PC-3 (cell line): ENCODE results near the gene TMPRSS3. TPM values are rescaled to one million over a fixed set of nuclear protein-coding genes. Genes with fewer than 3 reads are reported as not detected.

Experiments used
- ATAC-seq: fragments of 200-7000 bp; cut with Tn5 transposase; 2 replicates; pipeline ENCODE4 v1.9.1; 2020; ENCODE audit warnings: mild to moderate bottlenecking, moderate library complexity
- BruUV-seq: library from RNA; stranded (reverse); fragments of 400-500 nt; replicated peaks from 2 replicates; lab custom pipeline; 2021; lab: Mats Ljungman, UMichigan
- CTCF ChIA-PET: fragments of 300-600 bp; sonication (Branson Sonifier 250); formaldehyde crosslinking; loops from one replicate; lab custom pipeline; 2022; ENCODE audit warnings: antibody characterized with exemption; lab: Charles Lee
- POLR2A ChIA-PET: fragments of 300-600 bp; sonication (Branson Sonifier 250); formaldehyde crosslinking; loops from one replicate; lab custom pipeline; 2022; ENCODE audit warnings: antibody characterized with exemption; ENCODE audit not compliant: unreplicated experiment; lab: Charles Lee
- DNase-seq: peaks from one replicate; pipeline ENCODE4 v3.0.0-alpha.2; 2015
- H2AFZ ChIP-seq: fragments of 300-600 bp; sonication (generic); 2 replicates; pipeline ENCODE4 v1.6.0; 2016; ENCODE audit warnings: antibody characterized with exemption, low read length
- H3F3A ChIP-seq: fragments of 300-600 bp; sonication (generic); one replicate; pipeline ENCODE4 v1.6.0; 2017; ENCODE audit warnings: antibody characterized with exemption, low read length, control low read depth, mild to moderate bottlenecking; ENCODE audit not compliant: unreplicated experiment
- H3K27ac ChIP-seq: fragments of 300-600 bp; sonication (generic); 2 replicates; pipeline ENCODE4 v1.5.1; 2016; ENCODE audit warnings: mild to moderate bottlenecking, low read length
- H3K27me3 ChIP-seq: fragments of 300-600 bp; sonication (generic); 2 replicates; pipeline ENCODE4 v1.6.1; 2016; ENCODE audit warnings: low read length, mixed read lengths
- H3K36me3 ChIP-seq: fragments of 300-600 bp; sonication (generic); 2 replicates; pipeline ENCODE4 v1.6.1; 2016; ENCODE audit warnings: low read depth, mixed run types, low read length, mixed read lengths
- H3K4me1 ChIP-seq: fragments of 300-600 bp; sonication (generic); 2 replicates; pipeline ENCODE4 v1.5.1; 2016; ENCODE audit warnings: low read length; ENCODE audit not compliant: insufficient read depth
- H3K4me2 ChIP-seq: fragments of 300-600 bp; sonication (generic); 2 replicates; pipeline ENCODE4 v1.6.0; 2016; ENCODE audit warnings: low read length
- H3K4me3 ChIP-seq: fragments of 300-600 bp; sonication (generic); 2 replicates; pipeline ENCODE4 v1.5.1; 2016; ENCODE audit warnings: mild to moderate bottlenecking, low read length, mixed read lengths
- H3K79me2 ChIP-seq: fragments of 300-600 bp; sonication (generic); 2 replicates; pipeline ENCODE4 v1.6.1; 2017; ENCODE audit warnings: low read length, mixed read lengths
- H3K9ac ChIP-seq: fragments of 300-600 bp; sonication (generic); 2 replicates; pipeline ENCODE4 v1.6.0; 2016; ENCODE audit warnings: mild to moderate bottlenecking, low read length
- H3K9me2 ChIP-seq: fragments of 300-600 bp; sonication (generic); replicated peaks from 2 replicates; pipeline ENCODE4 v1.6.1; 2016; ENCODE audit warnings: mixed run types, low read length, mixed read lengths
- H3K9me3 ChIP-seq: fragments of 300-600 bp; sonication (generic); 2 replicates; pipeline ENCODE4 v1.6.1; 2016; ENCODE audit warnings: low read length, mixed read lengths
- H4K20me1 ChIP-seq: fragments of 300-600 bp; sonication (generic); 2 replicates; pipeline ENCODE4 v1.6.1; 2016; ENCODE audit warnings: low read length, mixed read lengths
- CTCF ChIP-seq: fragments of 300-600 bp; sonication (generic); conservative IDR thresholded peaks from 2 replicates; pipeline ENCODE4 v1.5.1; 2017; ENCODE audit warnings: antibody characterized with exemption, low read depth, mild to moderate bottlenecking, low read length
- EZH2 ChIP-seq: fragments of 300-600 bp; sonication (generic); IDR thresholded peaks from one replicate; pipeline ENCODE4 v1.6.1; 2017; ENCODE audit warnings: antibody characterized with exemption, mild to moderate bottlenecking, low read length; ENCODE audit not compliant: unreplicated experiment
- EZH2phosphoT487 ChIP-seq: fragments of 300-600 bp; sonication (generic); IDR thresholded peaks from 2 replicates; pipeline ENCODE4 v1.6.1; 2018; ENCODE audit warnings: mild to moderate bottlenecking, antibody characterized with exemption, low read length, borderline replicate concordance
- intact Hi-C: fragments of 100-400 bp; cut with micrococcal nuclease; formaldehyde crosslinking; loops from 2 replicates; pipeline ENCODE4 v1.9.0; 2023
- total RNA-seq: library from RNA; depleted of rRNA; stranded (reverse); fragments of >200 nt; gene quantifications from 2 replicates; pipeline ENCODE4 v1.2.3, GENCODE V29; 2014

Gene TMPRSS3
- total RNA-seq, 1 experiment from 2014 or later = not detected

- CTCF ChIA-PET = no interaction called here
- no peak for ATAC-seq
- Histone ChIP-seq H3K9ac (no peak overlapping the region), H2AFZ (no peak overlapping the region), H3K9me3 (no peaks in the 10 kb centered on the region), H3F3A (no peaks in the 10 kb centered on the region), H3K4me3 (no peak overlapping the region), H3K27ac (no peak overlapping the region), H3K9me2 (no peaks in the 10 kb centered on the region), H4K20me1 (no peaks in the 10 kb centered on the region), H3K27me3 (0 out of 2 replicates have a peak, but pooled peaks cover 11% of the 10 kb centered on the region), H3K4me1 (no peaks in the 10 kb centered on the region), H3K79me2 (no peaks in the 10 kb centered on the region), H3K4me2 (no peak overlapping the region), H3K36me3 (no peaks in the 10 kb centered on the region)
- intact Hi-C loops = no loop called here
- TF ChIP-seq EZH2phosphoT487 (no peak), EZH2 (no peak), CTCF (no peak)
- no TSS peak for BruUV-seq
- POLR2A ChIA-PET = no interaction called here
- no peak for DNase-seq
Measured at GRCh38 chr21:42430521-42430920, 34.7 kb upstream of the TMPRSS3 start.

GRCh38 chr21:42429856-42430255, 34.0 kb upstream of the TMPRSS3 start:
- BruUV-seq = no TSS peak
- intact Hi-C loops = no loop called here
- H3K27ac ChIP-seq = no peak overlapping the region
- TF ChIP-seq EZH2phosphoT487 (no peak), CTCF (no peak), EZH2 (no peak)
- DNase-seq = no peak
- no peaks in the 10 kb centered on the region for H3K9me2 ChIP-seq
- no peaks in the 10 kb centered on the region for H3K79me2 ChIP-seq
- POLR2A ChIA-PET = no interaction called here
- no peak for ATAC-seq
- no peaks in the 10 kb centered on the region for H3F3A ChIP-seq
- no peaks in the 10 kb centered on the region for H3K9me3 ChIP-seq
- no peak overlapping the region for H3K9ac ChIP-seq
- H3K27me3 ChIP-seq = 0 out of 2 replicates have a peak, but pooled peaks cover 11% of the 10 kb centered on the region
- CTCF ChIA-PET = interaction anchor here (0.6 kb wide), 1 partner anchor 1495 kb away, joined by 3 read pairs; no protein-coding TSS in a partner anchor
- H3K4me1 ChIP-seq = no peaks in the 10 kb centered on the region
- H3K36me3 ChIP-seq = no peaks in the 10 kb centered on the region
- H4K20me1 ChIP-seq = no peaks in the 10 kb centered on the region
- H2AFZ ChIP-seq = no peak overlapping the region
- no peak overlapping the region for H3K4me3 ChIP-seq
- H3K4me2 ChIP-seq = no peak overlapping the region

- intact Hi-C loops = no loop called here
- H3K36me3 ChIP-seq = no peaks in the 10 kb centered on the region
- ChIA-PET CTCF (no interaction called here), POLR2A (no interaction called here)
- no peaks in the 10 kb centered on the region for H3K9me3 ChIP-seq
- H3K27ac ChIP-seq = no peak overlapping the region
- H3K4me1 ChIP-seq = no peaks in the 10 kb centered on the region
- no peak for ATAC-seq
- H4K20me1 ChIP-seq = no peaks in the 10 kb centered on the region
- no peaks in the 10 kb centered on the region for H3K79me2 ChIP-seq
- no TSS peak for BruUV-seq
- H3F3A ChIP-seq = no peaks in the 10 kb centered on the region
- H3K9ac ChIP-seq = no peak overlapping the region
- no peak overlapping the region for H3K4me2 ChIP-seq
- H3K9me2 ChIP-seq = no peaks in the 10 kb centered on the region
- TF ChIP-seq EZH2 = no peak
- TF ChIP-seq EZH2phosphoT487 = no peak
- TF ChIP-seq CTCF = no peak
- no peak for DNase-seq
- no peak overlapping the region for H3K4me3 ChIP-seq
- no peak overlapping the region for H2AFZ ChIP-seq
- peaks cover 17% of the 10 kb centered on the region; the same call in 1 of the 2 replicates for H3K27me3 ChIP-seq
Measured at GRCh38 chr21:42429021-42429420, 33.2 kb upstream of the TMPRSS3 start.
